ENCODE data around the gene PFN3. TPM values are rescaled to one million over a fixed set of nuclear protein-coding genes. Genes with fewer than 3 reads are reported as not detected.

The PFN3 gene
- total and polyA plus RNA-seq, 2 of the 4 experiments (the other 2 are of a cell fraction), result not detected

GRCh38 chr5:177355868-177356168 lies 44.6 kb downstream of the PFN3 start:
- dilution Hi-C loops (cut with HindIII; ENCODE audit: low sequenced_read_pairs, unreplicated experiment), result no loop called here
- DNase-seq, result no peak

More at GRCh38 chr5:177355868-177356168, 44.6 kb downstream of the PFN3 start:
- peak; percentile 73 for TF ChIP-seq USF2 (IDR thresholded peaks at IDR 0.05; ENCODE audit: low read depth, low read length)
- TF ChIP-seq BHLHE40 (IDR thresholded peaks at IDR 0.05; ENCODE audit: low read depth, low read length), result no peak
- no peak overlapping the region for H2BK20ac ChIP-seq (ENCODE audit: low read depth, low read length)
- no peak overlapping the region for H3K14ac ChIP-seq (replicated peaks; ENCODE audit: low read depth, low read length)
- no peak overlapping the region for H3K18ac ChIP-seq (ENCODE audit: low read depth, low read length)
- H2BK5ac ChIP-seq (ENCODE audit: low read depth, low read length, poor library complexity, severe bottlenecking), result no peak overlapping the region
- no peak overlapping the region for H4K8ac ChIP-seq (ENCODE audit: low read depth in 2 of 2, low read length in 2 of 2)
- no peak overlapping the region for H2AFZ ChIP-seq (replicated peaks; ENCODE audit: low read length, poor library complexity)
- no peak overlapping the region for H4K5ac ChIP-seq (ENCODE audit: low read depth, low read length)
- no CpG with 5 or more reads among the region's 1 CpG for WGBS, 2 experiments (ENCODE audit: extremely low coverage in 2 of 2, insufficient read length in 1 of 2)
- peaks cover 18% of the 10 kb centered on the region for H3K27me3 ChIP-seq (ENCODE audit: control insufficient read depth, insufficient read depth, low read length)
- intact Hi-C loops (cut with micrococcal nuclease), result no loop called here
- no peak overlapping the region for H2AK9ac ChIP-seq (replicated peaks; ENCODE audit: low read depth, low read length, poor library complexity)
- ATAC-seq (ENCODE audit: low read depth), result no peak
- H3K56ac ChIP-seq (ENCODE audit: extremely low read depth, insufficient read depth, low read length), result no peak overlapping the region
- H3K27ac ChIP-seq (ENCODE audit: insufficient read depth, low read length), result no peak overlapping the region
- H3K4me2 ChIP-seq (ENCODE audit: low read depth, low read length), result no peak overlapping the region
- no peak overlapping the region for H3K23ac ChIP-seq (ENCODE audit: low read depth, low read length)
- CTCF ChIA-PET, result interaction anchor here (1.6 kb wide), 1 partner anchor 13 kb away, joined by 4 read pairs; no protein-coding TSS in a partner anchor
- H3K9ac ChIP-seq (ENCODE audit: low read depth, low read length), result no peak overlapping the region
- no peak overlapping the region for H2AK5ac ChIP-seq (ENCODE audit: low read depth, low read length)
- H4K91ac ChIP-seq (ENCODE audit: insufficient read depth, low read depth, low read length), result no peak overlapping the region
- H4K20me1 ChIP-seq (ENCODE audit: insufficient read depth, low read length), result no peaks in the 10 kb centered on the region; the same call in 1 of the 2 replicates
- no peaks in the 10 kb centered on the region for H3K36me3 ChIP-seq (ENCODE audit: control insufficient read depth, insufficient read depth, low read length)
- no peak overlapping the region for H3K4me3 ChIP-seq (ENCODE audit: insufficient read depth, low read depth, low read length)
- H2BK15ac ChIP-seq (ENCODE audit: low read depth, low read length), result no peak overlapping the region
- no peak overlapping the region for H3K4ac ChIP-seq (ENCODE audit: low read depth, low read length)
- H2BK120ac ChIP-seq (ENCODE audit: low read depth, low read length), result no peak overlapping the region
- H3K9me1 ChIP-seq (ENCODE audit: insufficient read depth, low read length), result peaks cover 3% of the 10 kb centered on the region; the same call in 1 of the 2 replicates
- in situ Hi-C loops (cut with MboI; ENCODE audit: low sequenced_read_pairs), result no loop called here
- H3K79me1 ChIP-seq (ENCODE audit: low read depth in 1 of 2, low read length in 2 of 2), result peaks cover 6% of the 10 kb centered on the region in 2 experiments
- no TSS peak for BruUV-seq (replicated peaks)
- POLR2A ChIA-PET (ENCODE audit: unreplicated experiment), result no interaction called here
- H3K9me3 ChIP-seq (ENCODE audit: control insufficient read depth, insufficient read depth, low read length), result peaks cover 2% of the 10 kb centered on the region; the same call in 1 of the 2 replicates
- H3K4me1 ChIP-seq (ENCODE audit: control insufficient read depth, insufficient read depth, low read length), result peaks cover under 1% of the 10 kb centered on the region; the same call in 1 of the 2 replicates

All from IMR-90 (cell line).